GM21576 (cell line): ENCODE results near the gene FGB.
"Not testable (repeated sequence)": the region's sequence is repeated elsewhere in the genome, so short reads cannot be mapped to it uniquely, and the experiment has no call there.

ENCODE experiments used
- ATAC-seq: cut with Tn5 transposase; IDR thresholded peaks from one replicate; pipeline ENCODE4 v1.9.1; 2021; ENCODE audit warnings: mild to moderate bottlenecking, moderate library complexity; ENCODE audit not compliant: unreplicated experiment

Gene FGB

DNA sequence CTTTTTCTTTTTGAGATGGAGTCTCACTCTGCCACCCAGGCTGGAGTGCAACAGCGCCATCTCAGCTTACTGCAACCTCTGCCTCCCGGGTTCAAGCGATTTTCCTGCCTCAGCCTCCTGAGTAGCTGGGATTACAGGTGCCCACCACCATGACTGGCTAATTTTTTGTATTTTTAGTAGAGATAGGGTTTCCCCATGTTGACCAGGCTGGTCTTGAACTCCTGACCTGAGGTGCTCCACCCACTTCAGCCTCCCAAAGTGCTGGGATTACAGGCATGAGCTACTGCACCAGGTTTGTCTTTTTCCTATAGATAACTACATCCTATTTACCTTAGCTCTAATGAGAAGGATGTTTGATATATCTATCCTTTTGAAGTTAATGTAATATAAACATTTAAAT is 31.5 kb downstream of the FGB start:
- not testable (repeated sequence) for ATAC-seq

DNA sequence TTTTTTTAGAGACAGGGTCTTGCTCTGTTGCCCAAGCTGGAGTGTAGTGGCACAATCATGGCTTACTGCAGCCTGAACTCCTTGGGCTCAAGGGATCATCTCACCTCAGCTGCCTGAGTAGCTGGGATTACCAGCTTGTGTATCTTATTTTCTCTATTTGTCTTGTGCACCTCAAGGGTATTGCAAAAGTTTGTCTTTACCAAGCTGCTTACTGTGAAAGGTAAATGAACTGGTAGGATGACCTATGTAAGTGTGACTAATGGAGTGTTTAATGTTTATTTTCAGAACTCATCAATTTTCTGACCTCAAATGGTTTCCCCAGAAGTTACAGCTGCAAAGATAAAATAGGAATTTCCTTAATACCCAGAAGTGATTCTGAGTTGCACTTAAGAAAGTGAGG is 33.0 kb downstream of the FGB start:
- ATAC-seq: no peak

DNA sequence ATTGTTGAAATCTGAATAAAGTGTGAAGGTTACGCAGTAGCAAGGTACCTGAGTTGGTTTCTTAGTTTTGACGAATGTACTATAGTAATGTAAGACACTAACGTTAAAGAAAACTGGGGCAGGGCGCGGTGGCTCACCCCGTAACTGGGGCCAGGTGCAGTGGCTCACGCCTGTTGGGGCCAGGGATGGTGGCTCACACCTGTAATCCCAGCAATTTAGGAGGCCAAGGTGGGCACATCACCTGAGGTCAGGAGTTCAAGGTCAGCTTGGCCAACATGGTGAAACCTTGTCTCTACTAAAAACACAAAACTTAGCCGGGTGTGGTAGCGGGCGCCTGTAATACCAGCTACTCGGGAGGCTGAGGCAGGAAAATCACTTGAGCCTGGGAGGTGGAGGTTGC is 34.5 kb downstream of the FGB start:
- ATAC-seq: not testable (repeated sequence)

DNA sequence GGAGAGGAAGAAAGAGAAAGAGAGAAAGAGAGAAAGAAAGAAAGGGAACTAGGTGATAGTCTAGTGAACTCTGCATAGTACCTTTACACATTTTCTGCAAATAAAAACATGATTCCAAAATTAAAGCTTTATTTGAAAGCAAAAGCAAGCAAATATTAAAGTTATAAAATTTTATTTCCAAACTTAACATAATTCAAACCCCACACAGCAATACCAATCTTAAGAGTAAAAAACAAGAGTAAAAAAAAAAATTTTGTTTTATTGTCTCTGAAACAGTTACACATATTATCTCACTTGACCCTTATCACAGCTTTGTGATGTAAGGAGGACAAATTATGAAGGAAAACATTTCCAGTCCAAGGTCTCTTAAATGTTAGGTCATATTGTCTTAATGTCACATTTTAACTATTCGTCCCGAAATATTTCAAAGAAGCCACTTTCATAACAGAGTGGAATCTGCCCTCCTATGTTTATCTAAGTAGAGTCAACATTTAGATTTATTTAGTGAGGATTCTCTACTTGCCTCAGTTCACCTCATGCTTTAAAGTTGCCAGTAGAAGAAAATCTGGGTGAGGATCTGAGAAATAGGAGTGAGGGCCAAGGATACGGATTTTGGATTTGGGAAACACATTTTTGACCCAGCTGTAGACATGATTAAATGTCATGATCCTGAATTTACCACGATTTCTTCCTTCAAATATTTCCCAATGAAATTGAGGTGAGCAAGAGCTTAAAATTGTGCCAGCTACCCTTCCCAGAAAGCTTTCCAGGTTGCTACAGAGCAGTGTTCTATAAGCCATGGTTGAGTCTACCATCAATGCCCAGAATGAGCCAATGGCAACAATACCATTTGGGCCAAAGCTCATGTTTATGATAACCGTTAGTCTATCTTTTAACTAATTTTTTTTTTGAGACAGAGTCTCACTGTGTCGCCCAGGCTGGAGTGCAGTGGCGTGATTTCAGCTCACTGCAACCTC is 35.3 kb downstream of the FGB start:
- ATAC-seq: no peak

DNA sequence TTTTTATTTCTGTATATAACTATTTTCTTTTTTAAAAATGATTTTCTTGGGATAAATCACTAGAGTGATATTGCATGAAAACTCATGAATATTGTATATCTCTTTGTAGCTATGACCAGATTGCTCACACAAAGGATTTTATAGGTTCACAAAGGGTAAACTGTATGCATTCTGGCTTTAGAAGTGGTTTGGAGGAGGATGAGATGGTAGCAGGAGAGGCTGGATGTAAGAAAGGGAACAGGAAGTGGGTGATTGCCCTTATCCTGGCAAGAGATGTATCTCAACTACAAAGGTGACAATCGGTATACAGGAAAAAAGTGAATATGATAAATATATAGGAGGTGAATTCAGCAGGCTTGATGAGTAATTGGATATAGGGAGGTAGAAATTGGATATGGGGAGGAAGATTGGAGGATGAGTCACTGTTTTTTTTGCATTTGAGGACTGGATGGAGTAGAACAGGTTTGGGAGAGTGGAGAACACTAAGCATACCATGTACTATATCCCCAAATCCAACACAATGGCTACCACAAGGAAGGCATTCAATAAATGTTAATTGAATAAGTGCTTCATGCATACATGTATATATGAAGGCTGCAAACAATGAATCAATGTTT is 39.7 kb downstream of the FGB start:
- no peak for ATAC-seq

DNA sequence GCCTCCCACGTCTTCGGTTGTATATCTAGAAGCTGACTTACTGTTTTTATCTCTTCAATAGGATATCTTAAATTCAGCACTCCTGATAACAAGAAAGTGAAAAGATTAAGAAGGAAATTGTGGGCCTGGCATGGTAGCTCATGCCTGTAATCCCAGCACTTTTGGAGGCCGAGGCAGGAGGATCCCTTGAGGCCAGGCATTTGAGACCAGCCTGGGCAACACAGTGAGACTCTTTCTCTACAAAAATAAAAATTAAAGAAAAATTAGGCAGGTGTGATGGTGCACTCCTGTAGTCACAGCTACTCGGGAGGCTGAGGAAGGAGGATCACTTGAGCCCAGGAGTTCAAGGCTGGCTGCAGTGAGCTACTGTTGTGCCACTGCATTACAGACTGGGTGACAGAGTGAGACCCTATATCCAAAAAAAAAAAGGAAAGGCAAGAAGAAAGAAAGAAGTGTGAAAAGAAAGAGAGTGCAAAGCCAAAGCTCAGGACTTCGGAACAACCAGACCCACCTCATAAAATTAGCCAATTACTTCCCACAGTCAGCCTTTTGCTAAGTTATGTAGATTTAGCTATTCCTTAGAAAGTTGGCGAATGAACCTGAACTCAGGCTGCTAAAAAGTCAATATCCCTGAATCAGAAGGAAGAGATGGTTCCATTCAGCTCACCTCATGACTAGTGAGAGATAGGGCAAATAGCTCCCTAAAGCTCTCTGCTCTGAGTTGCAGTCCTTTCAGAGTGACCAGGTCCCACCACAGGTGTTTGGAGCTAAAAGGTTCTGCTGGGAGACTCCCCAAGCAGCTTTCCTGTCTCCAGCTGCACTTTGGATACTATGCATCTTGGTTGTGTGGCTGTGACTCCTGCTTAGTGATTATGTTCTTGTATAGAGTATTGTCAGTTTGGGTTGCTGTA is 40.5 kb downstream of the FGB start:
- ATAC-seq: no peak

DNA sequence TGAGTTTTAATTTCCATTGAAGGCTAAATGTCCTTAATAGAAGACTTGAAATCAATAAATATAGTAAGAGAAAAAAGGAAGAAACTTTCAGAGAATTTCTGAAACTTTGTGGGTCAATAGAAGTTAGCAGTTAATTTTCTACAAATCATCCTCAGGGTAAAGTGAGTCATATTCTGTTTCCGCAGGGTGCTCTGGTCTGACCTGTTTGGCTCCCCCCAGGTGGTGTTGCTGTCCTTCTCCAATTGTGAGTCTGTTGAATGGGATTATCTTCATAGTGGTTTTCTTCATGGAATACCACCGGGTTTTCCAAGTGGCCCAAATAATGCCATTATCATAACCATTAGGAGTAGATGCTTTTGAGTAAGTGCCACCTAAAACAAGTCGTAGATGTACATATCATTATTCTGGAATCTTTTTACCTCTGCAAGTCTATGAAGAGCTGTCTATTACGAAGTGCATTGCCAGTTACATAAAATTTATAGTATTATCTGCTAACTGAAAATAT is 41.9 kb downstream of the FGB start:
- no peak for ATAC-seq

DNA sequence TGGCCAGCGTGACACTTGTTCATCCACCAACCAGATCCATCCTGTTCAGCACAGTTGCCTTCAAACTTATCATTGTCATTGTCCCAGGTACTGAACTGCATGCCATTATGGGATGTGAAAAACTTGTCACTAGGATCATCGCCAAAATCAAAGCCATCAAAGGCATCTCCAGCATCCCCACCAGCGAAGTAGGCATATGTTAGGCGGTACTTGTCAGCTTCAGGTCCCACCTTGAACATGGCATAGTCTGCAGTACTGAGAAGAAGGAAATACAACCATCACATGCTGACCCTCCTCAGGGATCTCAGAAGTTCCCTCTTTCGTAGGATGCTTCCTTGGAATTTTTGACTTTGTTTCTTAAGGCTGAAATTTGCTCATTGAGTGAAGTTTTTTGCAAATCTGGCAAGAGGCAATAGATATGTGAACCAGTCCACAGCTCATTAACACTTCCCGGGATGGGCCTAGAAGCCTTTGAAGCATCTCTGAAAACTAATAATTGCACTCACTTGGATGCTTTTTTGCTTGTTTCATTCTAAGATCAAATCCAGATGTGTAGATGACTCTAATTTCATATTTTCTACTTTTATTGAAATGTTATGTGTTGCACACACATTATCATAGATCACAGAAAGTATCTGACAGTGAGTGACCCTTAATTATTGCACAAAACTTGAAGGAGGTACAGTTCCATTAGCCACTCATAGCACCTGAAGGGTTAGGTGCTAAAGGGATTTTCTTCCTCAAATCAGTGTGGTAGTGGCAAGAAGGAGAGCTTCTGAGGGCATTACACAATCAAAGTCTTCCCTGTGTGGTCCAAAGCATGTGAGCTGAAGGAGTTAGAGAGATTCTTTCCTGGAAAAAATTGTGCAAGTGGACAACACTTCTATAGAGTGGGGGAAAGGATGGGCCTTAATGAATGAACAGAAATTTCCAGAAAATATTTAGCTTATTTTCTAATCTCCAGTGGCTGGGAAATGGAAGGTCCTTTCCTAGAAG is 44.2 kb downstream of the FGB start:
- ATAC-seq: no peak

DNA sequence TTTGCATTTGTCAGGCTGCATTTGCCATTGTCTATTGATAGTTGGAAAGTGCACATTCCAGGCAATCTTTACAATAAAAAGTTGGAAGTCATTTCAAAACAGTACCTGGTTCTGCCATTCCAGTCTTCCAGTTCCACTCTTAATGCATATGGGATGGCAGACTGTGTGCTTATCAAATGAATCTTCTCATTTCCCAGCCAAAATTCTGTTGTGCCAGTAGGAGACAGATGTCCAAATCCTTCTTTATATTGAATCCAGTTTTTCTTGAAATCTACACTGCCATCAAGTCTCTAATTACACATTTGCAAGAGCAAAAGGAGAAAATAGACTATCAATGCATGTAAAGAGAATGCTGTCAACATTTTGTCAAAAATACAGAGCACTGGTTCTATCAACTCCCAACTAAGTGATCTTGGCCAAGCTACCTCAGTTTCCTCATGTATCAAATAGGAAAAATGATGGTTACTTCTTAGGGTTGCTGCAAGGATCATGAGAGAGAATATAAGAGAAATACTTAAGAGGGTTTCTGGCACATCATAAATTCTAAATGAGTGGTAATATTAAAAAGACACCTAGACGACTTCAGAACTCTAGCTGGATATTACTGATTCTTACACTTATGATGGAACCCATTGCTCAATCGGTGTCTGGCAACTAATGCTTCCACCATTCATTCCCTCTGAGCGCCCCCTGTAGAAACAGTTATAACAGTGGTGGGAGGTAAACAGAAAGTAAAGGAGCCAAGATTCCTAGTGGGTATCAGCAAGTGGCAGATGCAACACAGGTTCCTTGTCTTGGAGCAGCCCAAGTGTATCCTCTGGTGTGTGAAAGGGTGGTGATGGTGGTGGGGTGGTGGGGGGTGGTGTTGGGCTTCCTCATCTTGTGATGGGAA is 45.8 kb downstream of the FGB start:
- ATAC-seq: no peak

DNA sequence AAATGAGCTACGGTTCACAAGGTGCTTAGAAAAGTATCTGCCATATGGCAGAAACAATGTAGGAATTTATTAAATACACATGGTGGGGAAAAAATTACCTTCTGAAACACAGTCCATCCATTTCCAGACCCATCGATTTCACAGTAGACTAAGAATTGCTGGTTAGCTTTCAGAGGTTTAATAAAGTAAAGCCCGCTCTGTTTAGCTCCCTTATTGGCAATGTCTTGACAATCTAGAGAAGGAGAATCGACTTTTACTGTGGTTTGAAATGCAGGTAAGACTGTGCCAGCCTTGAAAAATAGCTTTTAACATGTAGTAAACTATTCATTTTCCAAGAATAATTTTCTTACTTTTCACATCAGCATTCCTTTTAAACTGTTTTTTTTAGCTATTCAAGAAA is 46.7 kb downstream of the FGB start:
- ATAC-seq: no peak

DNA sequence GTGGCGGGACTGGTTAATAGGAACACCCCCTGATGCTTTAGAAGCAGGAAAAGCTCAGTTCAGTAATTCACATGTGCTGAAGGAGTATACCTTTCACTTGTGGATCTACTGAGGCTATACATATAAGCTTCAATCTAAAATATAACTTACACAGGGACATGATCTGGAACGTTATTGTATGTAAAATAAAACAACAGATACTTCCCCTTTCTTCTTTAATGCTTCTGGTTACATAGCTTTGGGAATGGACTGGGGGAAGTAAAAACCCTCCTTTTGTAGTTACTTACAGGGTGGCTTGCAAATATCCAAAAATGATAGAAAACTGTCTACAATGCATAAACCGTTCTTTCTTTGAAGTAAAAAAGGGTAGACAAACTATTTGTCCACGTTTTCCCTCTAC is 47.8 kb downstream of the FGB start:
- ATAC-seq: no peak

DNA sequence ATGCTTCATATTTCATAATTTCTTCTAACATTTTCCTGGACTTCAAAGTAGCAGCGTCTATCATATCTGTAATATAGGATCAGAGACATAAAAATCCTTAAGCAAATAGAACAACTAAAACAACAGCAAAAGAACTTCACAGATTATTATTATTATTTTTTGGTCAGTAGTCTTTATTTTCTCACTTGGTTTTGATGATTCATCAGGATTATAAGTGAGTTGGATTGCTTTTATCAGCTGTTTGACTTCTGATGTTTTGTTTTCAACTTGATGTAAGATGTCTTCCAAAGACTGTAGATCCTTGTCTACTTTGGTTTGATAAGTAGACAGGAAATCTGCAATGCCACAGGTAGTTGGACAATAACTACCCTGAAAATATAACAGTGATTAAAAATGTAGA is 49.0 kb downstream of the FGB start:
- no peak for ATAC-seq

DNA sequence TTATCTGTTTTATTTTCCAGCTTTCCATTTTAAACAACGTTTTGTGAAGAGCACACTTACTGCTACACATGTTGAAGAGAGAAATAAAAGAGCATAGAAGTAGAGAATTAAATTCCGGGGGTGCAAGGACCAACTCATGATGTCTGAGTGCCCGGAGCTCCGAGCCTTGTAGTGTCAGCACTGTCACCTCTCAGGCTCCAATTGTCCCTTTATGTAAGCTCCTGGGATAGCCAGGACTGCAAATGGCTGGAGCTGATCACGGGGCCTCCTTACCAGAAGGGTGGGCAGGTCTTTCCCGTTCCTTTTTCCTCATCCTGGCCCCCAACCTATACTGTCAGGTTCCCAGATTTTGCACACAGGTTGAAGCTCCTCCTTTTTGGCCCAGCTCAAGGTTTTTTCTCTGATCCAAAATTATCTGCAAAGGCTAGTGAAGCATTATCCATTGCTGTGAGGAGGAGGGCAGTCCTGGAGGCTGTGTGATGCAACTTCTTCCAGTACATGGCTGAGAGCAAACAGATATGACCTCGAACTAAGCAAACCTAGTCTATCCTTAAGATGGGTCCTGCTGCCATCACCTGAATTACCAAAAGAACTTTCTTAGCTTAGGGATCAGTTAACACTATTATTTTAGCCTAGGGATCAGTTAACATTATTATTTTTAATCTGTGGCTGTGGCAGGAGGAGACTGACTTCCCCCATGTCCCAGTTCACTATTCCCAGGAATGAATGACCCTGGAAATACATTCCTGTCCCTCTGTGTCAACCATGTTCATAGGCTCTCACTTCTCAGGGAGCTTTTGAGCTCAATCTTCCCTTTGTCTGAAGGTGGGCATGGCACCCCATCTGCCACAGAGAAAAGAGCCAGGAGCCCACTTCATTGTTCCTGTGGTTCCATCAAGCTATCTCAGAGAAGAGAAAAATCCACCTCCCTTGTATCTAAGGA is 49.9 kb downstream of the FGB start, which contains the start of gene FGG:
FGG (minus strand) TSS at position 185 of the 943 bp plus-strand sequence; CDS start at position 138, 47 bp downstream.
- ATAC-seq: no peak

DNA sequence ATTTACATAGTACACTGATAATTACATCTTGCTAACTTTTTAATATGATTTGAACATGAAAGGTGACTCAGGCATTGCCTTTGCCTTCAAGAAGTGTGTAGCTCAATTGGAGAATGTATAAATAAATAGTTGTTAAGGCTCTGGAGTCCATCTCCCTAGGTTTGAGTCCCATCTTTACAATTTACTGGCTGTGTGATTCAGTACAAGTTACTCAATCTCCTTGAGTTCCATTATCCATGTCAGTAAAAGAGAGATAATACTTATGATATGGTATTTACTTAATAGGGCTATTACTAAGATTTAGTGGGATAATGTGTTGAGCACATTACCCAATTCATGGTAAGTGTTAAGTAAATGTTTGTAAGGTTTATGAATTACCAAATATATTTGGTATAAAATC is 51.5 kb downstream of the FGB start:
- ATAC-seq: no peak

DNA sequence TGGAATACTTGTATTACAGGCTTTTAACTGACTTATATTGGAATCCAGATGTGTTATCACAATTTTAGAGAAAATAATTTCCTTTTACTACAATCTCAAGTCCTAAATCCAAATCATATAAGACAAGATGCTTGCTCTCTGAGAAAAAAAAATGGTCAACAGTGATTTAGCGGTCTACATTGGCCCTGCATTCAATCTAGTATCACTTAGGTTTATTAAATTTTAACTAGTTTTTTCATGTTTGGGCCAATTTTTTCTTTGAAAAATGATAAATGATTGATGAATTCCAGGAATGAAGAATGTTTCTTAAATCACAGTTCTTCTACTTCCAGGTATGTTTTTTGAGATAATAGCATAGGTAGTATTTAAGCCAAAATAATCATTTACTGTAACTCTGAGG is 52.4 kb downstream of the FGB start:
- ATAC-seq: no peak

DNA sequence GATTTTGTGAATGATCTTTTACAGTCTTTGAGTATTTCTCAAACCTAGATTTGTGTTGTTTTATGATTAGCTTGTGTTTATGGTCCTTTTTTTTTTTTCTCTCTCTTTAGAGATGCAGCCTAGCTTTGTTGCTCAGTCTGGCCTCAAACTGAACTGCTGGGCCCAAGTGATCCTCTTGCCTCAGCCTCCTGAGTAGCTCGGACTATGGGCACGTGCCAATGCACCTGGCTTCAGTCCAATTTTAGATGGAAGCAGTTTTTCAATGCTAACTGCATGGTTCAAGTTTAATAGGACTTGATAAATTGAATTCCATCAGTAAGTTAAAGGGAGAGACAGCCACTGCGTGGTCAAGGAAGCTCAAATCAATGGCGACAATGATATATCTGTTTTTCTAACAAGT is 53.5 kb downstream of the FGB start:
- no peak for ATAC-seq

DNA sequence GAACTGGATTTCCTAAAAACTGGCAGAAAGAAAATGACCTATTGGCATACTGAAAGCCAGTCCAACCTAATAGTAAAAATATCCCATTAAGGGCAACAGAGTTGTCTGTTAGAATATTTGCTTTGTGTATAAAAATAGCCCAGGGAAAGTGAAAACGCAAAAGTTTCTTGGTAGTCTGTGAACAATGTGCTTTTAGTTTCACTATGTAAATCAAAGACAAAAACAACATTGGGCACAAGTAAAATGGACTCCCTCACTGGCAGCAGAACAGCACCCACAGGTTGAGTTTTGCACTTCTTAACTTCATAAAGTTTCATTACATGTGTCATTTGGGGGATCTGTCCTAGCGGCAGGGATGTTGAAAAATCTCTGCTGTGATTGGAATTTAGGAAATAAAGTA is 53.9 kb downstream of the FGB start:
- ATAC-seq: peak; percentile 96
